GM19099 (cell line): ENCODE results near the gene AGAP1.

Experiments
- POLR2A ChIP-seq: IDR thresholded peaks from 3 replicates; pipeline ENCODE4 v1.6.1; 2011; ENCODE audit warnings: low read depth; ENCODE audit not compliant: insufficient read length; ENCODE audit errors: extremely low read depth

Gene AGAP1

GRCh38 chr2:235966932-235967757 is 473.3 kb downstream of the AGAP1 start:
- TF ChIP-seq POLR2A: no peak

- no peak for TF ChIP-seq POLR2A
Observed at GRCh38 chr2:235968155-235968554, 474.3 kb downstream of the AGAP1 start.

DNA sequence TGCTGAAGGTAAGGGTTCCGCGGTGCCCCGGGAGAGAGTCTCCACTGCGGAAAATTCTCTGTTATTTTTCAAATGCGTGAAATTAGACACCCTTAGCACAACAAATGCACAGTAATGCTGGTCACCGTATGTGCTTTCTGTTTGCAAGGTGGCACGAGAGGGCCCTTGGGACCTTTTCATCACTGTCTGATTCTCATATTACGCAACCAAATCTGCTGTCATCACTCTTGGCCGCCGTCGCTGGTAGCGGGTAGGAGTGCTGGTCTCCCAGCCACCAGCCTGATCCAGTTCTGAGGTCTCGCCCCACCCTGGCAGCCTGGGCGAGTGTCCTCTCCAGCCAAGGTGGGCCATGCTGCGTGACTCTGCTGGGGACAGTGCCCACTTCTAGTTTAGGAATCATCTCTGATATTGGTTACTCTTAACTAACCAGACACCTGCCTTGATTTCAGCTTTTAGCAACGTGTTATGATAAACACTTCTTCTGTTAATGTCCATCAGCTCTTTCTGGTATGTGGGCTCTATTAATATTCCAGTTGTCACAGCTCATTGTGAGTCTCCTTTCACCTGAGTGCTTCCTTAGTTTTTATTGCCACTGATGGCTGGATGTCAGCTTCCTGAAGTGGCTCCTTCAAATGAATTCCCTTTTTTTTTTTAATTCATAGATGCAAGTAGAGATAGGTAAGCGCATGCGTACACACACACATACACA is 474.9 kb downstream of the AGAP1 start:
- TF ChIP-seq POLR2A: no peak

DNA sequence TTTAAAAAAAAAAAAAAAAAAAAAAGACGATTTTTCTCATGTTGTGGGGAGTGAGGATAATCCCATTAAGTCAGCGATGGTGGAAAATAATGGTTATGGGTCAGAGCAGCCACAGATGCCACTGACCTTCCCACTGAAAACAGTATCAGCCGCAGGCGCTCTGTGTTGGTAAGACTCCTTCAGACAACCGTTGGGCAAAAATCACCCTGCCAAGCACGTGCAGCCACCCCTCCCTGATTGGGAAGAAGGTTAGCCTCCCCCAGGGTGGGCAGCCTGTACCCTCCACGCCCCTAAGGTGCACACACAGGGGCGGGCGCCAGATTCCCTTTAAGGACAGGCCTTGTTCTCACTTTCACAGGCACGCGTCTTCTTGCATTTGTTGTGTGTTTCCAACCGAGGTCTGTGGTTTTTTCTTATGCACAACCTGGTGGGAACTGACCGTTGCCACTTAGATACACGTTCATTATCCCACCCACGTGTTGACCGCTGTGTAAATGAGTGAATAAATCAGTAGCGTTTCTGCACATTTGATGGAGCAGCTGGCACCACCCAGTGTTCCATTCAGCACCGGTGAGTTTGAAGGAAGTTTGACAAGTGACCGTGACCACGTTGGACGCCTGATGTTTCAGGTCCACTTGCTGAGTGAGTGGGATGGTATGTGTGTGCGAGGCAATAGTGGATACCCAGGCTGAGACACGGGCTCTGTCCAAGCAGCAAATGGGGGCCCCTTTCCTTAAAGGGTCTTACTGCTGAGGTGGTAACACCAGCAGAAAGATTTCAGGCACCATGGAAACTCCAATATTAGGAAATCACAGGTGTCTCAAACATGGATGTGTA is 476.6 kb downstream of the AGAP1 start:
- TF ChIP-seq POLR2A: no peak

DNA sequence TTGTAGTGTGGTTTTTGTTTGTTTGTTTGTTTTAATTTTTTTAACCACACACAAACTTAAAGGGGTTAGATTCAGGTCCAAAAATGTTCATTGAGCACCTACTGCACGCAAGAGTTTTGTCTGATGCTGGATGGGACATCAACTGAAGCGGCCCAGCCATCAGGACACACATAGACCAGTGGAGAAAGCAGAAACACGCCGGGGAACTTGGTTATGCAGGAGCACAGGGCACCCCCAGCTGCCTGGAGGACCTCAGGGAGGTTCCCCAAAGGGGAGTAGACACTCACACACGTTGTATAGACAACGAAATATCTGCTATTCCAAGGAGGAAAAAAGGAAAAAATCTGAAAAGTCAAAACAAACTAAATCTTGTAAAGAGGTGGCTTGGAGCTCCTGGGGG is 482.7 kb downstream of the AGAP1 start:
- TF ChIP-seq POLR2A: no peak

DNA sequence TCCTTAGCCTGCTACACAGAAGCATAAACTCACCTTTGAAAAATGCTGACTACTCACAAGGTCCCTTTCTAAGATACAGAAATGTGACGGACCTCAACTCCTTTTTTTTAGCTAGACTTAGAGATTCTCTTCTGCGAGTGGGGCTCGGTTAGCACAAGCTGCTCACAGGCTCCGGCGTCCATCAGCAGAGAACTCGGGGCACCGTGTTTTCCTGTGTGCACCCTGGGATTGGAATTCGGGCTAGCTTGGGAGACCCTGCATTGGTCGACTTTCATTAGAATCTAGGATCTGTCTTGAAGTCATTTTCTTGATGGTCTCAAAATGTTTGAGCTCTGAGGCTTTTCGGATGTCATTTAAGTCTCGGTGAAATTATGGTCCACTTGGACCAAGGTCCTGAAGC is 483.1 kb downstream of the AGAP1 start:
- no peak for TF ChIP-seq POLR2A

- no peak for TF ChIP-seq POLR2A
Observed at GRCh38 chr2:235977445-235977844, 483.6 kb downstream of the AGAP1 start.

DNA sequence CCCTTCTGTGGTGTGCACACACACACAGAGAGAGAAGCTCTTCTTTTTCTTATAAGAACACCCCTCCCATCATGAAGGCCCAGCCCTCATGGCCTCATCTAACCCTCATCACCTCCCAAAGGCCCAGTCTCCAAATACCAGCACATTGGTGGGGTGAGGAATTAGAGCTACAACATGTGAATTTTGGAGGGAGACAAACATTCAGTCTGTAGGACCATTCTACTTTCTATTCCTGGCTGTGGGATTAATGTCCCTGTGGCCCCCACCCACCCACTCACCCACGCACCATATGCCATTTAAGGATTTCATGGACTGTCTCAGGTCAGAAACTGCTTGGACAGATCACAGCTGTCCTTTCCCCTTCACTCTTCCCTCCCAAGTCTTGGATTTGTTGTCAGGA is 484.2 kb downstream of the AGAP1 start:
- no peak for TF ChIP-seq POLR2A

DNA sequence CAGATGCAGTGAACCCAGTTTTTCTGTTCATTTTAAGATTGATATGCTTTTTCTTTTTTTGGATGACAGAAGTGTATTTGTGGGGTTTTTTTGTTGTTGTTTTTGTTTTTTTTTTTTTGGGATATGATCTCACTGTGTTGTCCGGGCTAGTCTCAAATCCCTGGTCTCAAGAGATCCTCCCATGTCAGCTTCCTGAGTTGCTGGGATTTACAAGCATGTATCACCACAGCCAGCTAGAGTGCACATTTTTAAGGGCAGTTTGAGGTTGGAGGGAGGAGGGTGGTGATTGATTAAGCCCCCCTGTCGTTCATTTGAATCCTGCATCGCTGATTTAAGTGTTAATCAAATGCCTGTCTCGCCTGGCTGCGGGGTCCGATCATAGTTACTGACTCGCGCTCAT is 485.2 kb downstream of the AGAP1 start:
- no peak for TF ChIP-seq POLR2A

DNA sequence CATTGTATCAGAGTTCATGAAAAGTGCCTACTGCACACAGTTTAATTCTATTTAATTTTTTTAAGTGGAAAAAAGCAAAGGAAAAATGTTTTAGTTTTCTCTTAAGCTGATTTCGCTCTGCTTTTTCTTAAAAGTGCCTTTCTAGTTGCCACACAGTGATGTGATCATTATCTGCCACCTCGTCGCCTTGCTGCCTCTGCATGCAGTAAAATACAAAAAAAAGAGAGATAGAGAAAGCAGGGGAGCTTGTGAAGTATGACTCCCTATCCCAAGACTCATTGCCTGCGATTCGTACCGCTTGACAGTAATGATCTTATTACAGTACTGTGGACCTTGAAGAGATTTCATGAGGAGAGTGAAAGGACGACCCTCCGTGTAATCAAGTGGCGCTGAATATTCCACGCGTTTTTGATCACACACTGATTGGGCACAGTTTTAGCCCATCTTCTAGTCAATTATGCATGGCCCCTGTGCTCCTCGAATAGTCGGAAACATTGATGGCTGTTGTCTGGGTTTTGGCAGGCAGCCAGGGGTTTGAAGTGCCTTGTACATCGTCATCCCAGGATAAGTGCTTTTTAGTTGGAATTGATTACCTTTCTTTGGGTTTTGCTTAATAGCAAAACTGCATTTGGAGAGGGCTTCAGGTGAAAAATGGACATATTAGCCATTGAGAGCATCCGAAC is 486.1 kb downstream of the AGAP1 start:
- no peak for TF ChIP-seq POLR2A

- no peak for TF ChIP-seq POLR2A
Observed at GRCh38 chr2:235981631-235982030, 487.8 kb downstream of the AGAP1 start.

- no peak for TF ChIP-seq POLR2A
Observed at GRCh38 chr2:235983016-235983415, 489.2 kb downstream of the AGAP1 start.

DNA sequence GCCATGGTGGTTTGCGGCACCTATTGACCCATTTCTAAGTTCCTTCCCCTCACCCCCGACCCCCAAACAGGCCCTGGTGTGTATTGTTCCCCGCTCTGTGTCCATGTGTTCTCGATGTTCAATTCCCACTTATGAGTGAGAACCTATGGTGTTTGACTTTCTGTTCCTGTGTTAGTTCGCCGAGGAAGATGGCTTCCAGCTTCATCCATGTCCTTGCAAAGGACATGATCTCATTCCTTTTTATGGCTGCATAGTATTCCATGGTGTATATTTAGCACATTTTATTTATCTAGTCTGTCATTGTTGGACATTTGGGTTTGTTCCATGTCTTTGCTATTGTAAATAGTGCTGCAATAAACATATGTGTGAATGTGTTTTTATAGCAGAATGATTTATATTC is 490.7 kb downstream of the AGAP1 start:
- no peak for TF ChIP-seq POLR2A

DNA sequence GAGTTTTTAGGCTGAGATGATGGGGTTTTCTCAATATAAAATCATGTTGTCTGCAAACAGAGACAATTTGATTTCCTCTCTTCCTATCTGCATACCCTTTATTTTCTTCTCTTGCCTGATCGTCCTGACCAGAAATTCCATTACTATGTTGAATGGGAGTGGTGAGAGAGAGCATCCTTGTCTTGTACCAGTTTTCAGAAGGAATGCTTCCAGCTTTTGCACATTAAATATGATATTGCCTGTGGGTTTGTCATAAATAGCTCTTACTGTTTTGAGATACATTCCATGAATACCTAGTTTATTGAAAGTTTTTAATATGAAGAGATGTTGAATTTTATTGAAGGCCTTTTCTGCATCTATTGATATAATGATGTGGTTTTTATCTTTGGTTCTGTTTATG is 492.5 kb downstream of the AGAP1 start:
- TF ChIP-seq POLR2A: no peak

DNA sequence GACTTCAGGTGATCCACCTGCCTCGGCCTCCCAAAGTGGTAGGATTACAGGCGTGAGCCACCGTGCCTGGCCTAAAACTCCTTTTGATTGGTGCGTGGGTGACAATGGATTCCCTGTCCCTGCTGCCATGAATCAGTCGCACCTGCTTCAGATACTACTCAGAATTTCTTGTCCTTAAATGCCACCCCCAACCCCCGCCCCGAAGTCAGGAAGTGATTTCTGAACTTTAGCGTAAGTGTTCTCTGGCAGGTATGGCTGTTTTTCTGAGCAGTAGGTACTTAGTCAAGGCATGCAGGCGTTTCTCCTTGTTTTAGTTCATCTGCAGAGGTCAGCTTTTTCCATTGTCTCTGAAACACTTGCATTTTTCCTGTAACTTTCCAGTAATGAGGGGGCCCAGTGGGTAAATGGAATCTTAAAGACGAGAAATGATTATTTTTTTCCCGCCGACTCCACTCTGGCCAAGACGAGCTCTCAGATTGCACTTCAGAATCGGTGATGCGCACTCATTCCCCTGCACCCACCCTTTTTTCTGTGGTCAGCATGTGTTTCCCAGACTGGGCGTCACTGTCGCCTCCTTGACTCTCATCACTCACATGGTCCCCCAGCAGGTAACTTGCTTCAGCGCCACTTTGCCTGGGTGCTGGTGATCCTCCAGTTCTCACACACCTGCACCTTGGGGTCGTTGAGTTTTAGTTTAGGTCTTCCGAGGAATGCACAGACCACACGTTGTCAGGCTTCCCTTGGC is 494.6 kb downstream of the AGAP1 start:
- no peak for TF ChIP-seq POLR2A

GRCh38 chr2:235989591-235989990 is 495.7 kb downstream of the AGAP1 start:
- no peak for TF ChIP-seq POLR2A
